Colonic mucosa (tissue), 4 donors: ENCODE measurements around the gene TRRAP. TPM values are rescaled to one million over a fixed set of nuclear protein-coding genes. Genes with fewer than 3 reads are reported as not detected.

Experiments used
- DNase-seq: peaks from one replicate; pipeline ENCODE4 v3.0.0-alpha.2; 2020
- H3K27ac ChIP-seq: fragments of 200-600 bp; one replicate; pipeline ENCODE4 v1.8.0; 2021
- H3K27me3 ChIP-seq: fragments of 200-600 bp; one replicate; pipeline ENCODE4 v1.8.0; 2021
- H3K36me3 ChIP-seq: fragments of 200-600 bp; one replicate; pipeline ENCODE4 v1.8.0; 2021
- H3K4me1 ChIP-seq: fragments of 200-600 bp; one replicate; pipeline ENCODE4 v1.8.0; 2021; ENCODE audit warnings: mild to moderate bottlenecking
- H3K4me3 ChIP-seq: fragments of 200-600 bp; one replicate; pipeline ENCODE4 v1.8.0; 2021
- H3K9ac ChIP-seq, 2 donors: one replicate each; pipeline ENCODE4 v1.7.0; 2013; ENCODE audit warnings: control low read depth in 2 of 2, low read depth in 2 of 2, low read length in 2 of 2
- H3K9me3 ChIP-seq: fragments of 200-600 bp; one replicate; pipeline ENCODE4 v1.8.0; 2021
- intact Hi-C: fragments of 100-400 bp; cut with DNase I; formaldehyde crosslinking; loops from one replicate; pipeline ENCODE4 v1.14.1; 2022
- total RNA-seq, 2 donors: library from RNA; stranded (reverse); fragmentation: NEBNext Ultra II Directional in 1 of 2; extraction: Animal tissue kit (Norgen Biotek cat#: 25700) in 1 of 2; gene quantifications; one replicate each; pipeline ENCODE4 v1.2.1, GENCODE V29; 2021
- TF ChIP-seq, protein P1 (sequence below): fragments of 200-600 bp; IDR thresholded peaks from one replicate; pipeline ENCODE4 v1.8.0; 2022; ENCODE audit warnings: antibody characterized with exemption, mild to moderate bottlenecking
- donor health status: healthy.
- donor health status: DM: no; HTN: no; CAD: no.
- donor health status: DM: no; HTN: no; CAD: no.

Gene TRRAP
- total RNA-seq, 2 donors from 2014 or later, result 33.3 to 39.4 TPM

DNA sequence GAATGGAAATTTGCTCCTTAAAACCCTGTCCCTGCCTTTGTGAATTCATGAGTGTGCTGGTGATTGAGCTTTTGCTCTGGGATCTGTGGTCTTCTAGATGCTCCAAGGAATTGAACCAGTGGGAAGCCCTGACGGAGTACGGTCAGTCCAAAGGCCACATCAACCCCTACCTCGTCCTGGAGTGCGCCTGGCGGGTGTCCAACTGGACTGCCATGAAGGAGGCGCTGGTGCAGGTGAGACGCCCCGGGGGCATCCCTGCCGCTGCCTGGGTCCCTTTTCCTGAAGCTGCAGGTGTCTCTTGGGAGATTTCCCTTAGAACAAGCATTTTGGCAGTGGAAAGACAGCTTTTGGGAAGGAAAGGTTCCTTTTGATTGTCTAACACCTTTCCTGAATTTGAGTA lies 100.3 kb downstream of the TRRAP start:
- H3K4me1 ChIP-seq, result no peaks in the 10 kb centered on the region

DNA sequence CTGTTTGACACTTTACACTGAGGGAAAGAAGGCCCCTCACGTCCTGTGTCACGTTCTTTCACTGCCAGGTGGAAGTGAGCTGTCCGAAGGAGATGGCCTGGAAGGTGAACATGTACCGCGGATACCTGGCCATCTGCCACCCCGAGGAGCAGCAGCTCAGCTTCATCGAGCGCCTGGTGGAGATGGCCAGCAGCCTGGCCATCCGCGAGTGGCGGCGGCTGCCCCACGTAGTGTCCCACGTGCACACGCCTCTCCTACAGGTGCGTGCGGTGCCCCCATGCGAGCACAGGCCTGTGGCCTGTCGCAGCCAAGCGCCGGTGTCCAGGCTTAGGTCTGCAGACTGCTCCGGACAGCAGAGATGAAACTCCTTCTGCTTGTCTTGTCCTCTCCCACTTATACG lies 103.4 kb downstream of the TRRAP start:
- no peaks in the 10 kb centered on the region for H3K4me1 ChIP-seq
- no peaks in the 10 kb centered on the region for H3K27me3 ChIP-seq
- H3K4me3 ChIP-seq, result no peak overlapping the region
- H3K36me3 ChIP-seq, result peaks cover 34% of the 10 kb centered on the region
- DNase-seq, result no peak
- H3K27ac ChIP-seq, result no peak overlapping the region
- H3K9ac ChIP-seq, result no peak overlapping the region
- no peaks in the 10 kb centered on the region for H3K9me3 ChIP-seq
- TF ChIP-seq, protein P1, sequence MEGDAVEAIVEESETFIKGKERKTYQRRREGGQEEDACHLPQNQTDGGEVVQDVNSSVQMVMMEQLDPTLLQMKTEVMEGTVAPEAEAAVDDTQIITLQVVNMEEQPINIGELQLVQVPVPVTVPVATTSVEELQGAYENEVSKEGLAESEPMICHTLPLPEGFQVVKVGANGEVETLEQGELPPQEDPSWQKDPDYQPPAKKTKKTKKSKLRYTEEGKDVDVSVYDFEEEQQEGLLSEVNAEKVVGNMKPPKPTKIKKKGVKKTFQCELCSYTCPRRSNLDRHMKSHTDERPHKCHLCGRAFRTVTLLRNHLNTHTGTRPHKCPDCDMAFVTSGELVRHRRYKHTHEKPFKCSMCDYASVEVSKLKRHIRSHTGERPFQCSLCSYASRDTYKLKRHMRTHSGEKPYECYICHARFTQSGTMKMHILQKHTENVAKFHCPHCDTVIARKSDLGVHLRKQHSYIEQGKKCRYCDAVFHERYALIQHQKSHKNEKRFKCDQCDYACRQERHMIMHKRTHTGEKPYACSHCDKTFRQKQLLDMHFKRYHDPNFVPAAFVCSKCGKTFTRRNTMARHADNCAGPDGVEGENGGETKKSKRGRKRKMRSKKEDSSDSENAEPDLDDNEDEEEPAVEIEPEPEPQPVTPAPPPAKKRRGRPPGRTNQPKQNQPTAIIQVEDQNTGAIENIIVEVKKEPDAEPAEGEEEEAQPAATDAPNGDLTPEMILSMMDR, result no peak
- intact Hi-C loops, result no loop called here

More for the DNA sequence above, 100.3 kb downstream of the TRRAP start:
- no peak overlapping the region for H3K4me3 ChIP-seq
- H3K36me3 ChIP-seq, result peaks cover 29% of the 10 kb centered on the region
- no peak overlapping the region for H3K27ac ChIP-seq
- TF ChIP-seq, protein P1, result no peak
- no peaks in the 10 kb centered on the region for H3K9me3 ChIP-seq
- DNase-seq, result no peak
- no peaks in the 10 kb centered on the region for H3K27me3 ChIP-seq
- intact Hi-C loops, result no loop called here
- H3K9ac ChIP-seq, result no peak overlapping the region

GRCh38 chr7:98982686-98983085 lies 104.4 kb downstream of the TRRAP start:
- intact Hi-C loops, result no loop called here

DNA sequence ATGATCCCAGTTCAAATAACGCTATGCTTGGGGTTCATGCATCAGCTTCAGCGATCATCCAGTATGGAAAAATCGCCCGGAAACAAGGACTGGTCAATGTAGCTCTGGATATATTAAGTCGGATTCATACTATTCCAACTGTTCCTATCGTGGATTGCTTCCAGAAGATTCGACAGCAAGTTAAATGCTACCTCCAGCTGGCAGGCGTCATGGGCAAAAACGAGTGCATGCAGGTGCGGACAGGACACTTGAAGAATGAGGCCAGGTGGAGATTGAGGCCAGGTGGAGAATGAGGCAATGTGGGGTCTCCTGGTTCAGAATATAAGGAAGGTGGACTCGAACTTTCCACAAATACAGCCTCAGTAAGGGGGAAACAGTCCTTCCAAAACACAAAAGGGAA lies 105.8 kb downstream of the TRRAP start:
- Histone ChIP-seq H3K9me3 (no peaks in the 10 kb centered on the region), H3K9ac (no peak overlapping the region), H3K4me3 (no peak overlapping the region), H3K27ac (no peak overlapping the region), H3K4me1 (no peaks in the 10 kb centered on the region), H3K36me3 (peaks cover 28% of the 10 kb centered on the region), H3K27me3 (no peaks in the 10 kb centered on the region)
- DNase-seq, result no peak
- intact Hi-C loops, result no loop called here
- TF ChIP-seq, protein P1, result no peak

More at GRCh38 chr7:98982686-98983085, 104.4 kb downstream of the TRRAP start:
- Histone ChIP-seq H3K4me1 (no peaks in the 10 kb centered on the region), H3K36me3 (peaks cover 28% of the 10 kb centered on the region), H3K27ac (no peak overlapping the region), H3K4me3 (no peak overlapping the region), H3K27me3 (no peaks in the 10 kb centered on the region), H3K9me3 (no peaks in the 10 kb centered on the region), H3K9ac (no peak overlapping the region)
- TF ChIP-seq, protein P1, result no peak
- no peak for DNase-seq

DNA sequence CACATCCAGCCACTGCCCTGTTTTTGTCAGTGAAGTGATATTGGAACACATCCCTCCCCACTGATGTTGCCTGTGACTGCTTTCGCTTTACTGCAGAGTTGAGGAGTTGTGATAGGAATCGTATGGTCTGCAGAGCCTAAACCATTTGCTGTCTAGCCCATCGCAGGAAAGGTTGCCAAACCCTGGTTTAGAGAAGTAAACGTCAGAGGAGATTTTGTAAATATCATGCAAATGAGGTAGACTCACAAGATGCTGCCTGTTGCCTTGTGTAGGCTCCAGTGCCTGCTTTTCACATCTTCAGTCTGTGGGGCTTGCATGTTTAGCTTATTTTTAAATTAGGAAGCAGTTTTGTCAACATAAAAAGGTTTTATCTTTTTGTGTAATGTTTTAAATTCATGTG lies 107.1 kb downstream of the TRRAP start:
- intact Hi-C loops, result no loop called here
- H3K36me3 ChIP-seq, result peaks cover 32% of the 10 kb centered on the region
- H3K27ac ChIP-seq, result no peak overlapping the region
- H3K4me3 ChIP-seq, result no peak overlapping the region
- H3K27me3 ChIP-seq, result no peaks in the 10 kb centered on the region
- H3K9ac ChIP-seq, result no peak overlapping the region
- TF ChIP-seq, protein P1, result no peak
- no peaks in the 10 kb centered on the region for H3K9me3 ChIP-seq
- H3K4me1 ChIP-seq, result no peaks in the 10 kb centered on the region
- DNase-seq, result no peak
